Muscle of arm (tissue), 12 donors: ENCODE results near the gene CSF1R. TPM values are rescaled to one million over a fixed set of nuclear protein-coding genes. Genes with fewer than 3 reads are reported as not detected.
"Not testable (repeated sequence)": the region's sequence is repeated elsewhere in the genome, so short reads cannot be mapped to it uniquely, and the experiment has no call there.

Source experiments
- DNase-seq: peaks from one replicate; pipeline ENCODE4 v3.0.0-alpha.2; 2013
- polyA plus RNA-seq, 12 donors: library from polyadenylated mRNA; unstranded; fragments of 120-200 nt; gene quantifications; one replicate each; pipeline ENCODE4 v1.2.1, GENCODE V29; 2013; ENCODE audit not compliant: insufficient read length in 12 of 12

CSF1R gene
- polyA plus RNA-seq, 12 donors, result 17.0 to 41.1 (median 24.6) TPM; not detected in 1

GRCh38 chr5:150056075-150056443 lies 30.3 kb downstream of the CSF1R start:
- DNase-seq, result no peak

DNA sequence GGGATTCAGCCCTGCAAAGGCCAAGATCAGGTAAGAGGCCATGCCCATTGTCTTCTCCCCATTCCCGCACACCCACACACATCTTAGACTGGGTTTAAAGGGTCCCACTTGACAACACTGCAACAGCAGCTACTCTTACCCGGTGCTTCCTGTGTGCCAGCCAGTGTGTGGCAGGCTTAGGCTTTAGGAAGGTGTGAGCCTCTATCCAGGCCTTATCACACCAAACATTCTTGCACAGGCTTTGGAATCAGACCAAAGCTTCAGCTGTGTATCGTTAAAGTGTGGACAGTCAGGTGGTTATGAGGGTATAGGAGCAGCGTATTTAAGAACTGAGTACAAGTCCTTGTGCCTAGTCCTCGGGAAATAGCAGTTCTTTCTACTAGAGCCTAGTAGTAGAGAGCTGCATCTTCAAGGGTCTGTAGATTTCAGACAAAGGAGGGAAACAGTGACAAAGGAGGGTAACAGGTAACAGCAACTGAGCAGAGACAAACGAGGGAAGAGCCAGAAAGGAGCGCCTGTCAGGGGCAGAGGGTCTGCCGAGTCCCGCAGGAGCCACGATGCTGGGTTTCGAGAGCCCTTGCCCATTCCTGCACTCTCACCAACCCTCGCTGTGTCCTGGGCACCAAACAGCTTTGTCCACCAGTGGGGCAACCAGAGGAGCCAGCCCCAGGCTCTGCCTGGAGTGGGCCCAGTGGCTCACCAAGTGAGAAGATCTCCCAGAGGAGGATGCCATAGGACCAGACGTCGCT lies 30.9 kb downstream of the CSF1R start:
- no peak for DNase-seq

DNA sequence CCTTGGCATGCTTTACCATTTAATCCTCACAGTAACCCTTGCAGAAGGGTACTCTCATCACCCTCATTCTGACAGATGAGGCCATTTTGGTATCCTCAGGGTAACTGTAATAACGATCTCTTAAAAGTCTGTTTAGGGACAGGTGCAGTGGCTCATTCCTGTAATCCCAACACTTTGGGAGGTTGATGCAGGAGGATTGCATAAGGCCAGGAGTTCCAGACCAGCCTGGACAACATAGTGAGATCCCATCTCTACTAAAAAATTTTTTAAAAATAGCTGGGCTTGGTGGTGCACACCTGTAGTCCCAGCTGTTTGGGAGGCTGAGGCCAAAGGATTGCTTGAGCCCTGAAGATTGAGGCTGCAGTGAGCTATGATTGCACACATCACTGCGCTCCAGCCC lies 31.8 kb downstream of the CSF1R start:
- no peak for DNase-seq

DNA sequence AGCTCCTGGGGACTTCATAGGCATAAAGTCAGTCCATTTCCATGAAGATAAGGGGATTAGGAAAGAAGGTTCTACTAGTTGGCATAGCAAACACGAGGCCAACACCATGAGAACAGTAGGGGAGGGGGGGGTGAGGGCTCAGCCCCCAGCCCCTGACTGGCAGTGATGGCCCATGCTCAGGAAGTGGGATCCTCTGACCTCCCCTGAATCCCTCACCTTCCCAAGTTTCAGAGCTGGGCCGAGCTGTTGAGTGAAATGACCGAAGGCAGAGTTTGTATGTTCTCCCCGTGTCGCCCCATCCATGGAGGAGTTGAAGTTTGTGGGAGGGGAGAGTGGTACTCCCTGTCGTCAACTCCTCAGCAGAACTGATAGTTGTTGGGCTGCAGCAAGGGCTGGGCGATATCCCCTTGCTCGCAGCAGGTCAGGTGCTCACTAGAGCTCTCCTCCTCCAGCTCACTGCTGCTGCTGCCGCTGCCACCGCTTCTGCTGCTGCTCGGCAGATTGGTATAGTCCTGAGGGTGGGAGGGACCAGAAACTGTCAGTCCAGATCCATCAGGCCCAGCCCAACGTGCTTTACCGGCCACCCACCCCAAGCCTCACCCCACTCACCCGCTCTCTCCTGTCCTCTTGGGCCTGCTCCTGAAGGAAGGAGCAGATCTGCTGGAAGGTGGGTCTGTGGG lies 32.5 kb downstream of the CSF1R start:
- DNase-seq, result no peak

- no peak for DNase-seq
These were observed 33.2 kb downstream of the CSF1R start for GRCh38 chr5:150052956-150053712.

- DNase-seq, result no peak
These were observed 34.0 kb downstream of the CSF1R start for GRCh38 chr5:150052226-150052955.

GRCh38 chr5:150051657-150052195 lies 34.6 kb downstream of the CSF1R start:
- DNase-seq, result no peak

DNA sequence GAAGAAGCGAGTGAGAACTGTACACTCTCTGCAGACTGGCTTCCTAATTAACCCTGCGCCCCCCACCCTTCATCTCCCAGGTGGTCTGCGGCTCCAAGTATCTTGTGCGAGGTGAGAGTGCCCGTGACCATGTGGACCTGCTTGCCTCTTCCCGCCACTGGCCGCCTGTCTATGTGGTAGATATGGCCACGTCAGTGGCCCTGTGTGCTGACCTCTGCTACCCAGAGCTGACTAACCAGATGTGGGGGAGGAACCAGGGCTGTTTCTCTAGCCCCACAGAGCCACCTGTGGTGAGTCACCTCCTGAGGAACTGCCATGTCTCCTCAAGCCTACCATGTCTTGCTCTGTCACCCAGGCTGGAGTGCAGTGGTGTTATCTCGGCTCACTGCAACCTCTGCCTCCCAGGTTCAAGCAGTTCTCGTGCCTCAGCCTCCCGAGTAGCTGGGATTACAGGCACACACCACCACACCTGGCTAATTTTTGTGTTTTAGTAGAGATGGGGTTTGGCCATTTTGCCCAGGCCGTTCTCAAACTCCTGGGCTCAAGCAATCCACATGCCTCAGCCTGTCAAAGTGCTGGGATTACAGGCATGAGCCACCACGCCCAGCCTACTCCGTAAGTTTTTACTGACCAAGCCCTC lies 36.1 kb downstream of the CSF1R start:
- DNase-seq, result not testable (repeated sequence)

DNA sequence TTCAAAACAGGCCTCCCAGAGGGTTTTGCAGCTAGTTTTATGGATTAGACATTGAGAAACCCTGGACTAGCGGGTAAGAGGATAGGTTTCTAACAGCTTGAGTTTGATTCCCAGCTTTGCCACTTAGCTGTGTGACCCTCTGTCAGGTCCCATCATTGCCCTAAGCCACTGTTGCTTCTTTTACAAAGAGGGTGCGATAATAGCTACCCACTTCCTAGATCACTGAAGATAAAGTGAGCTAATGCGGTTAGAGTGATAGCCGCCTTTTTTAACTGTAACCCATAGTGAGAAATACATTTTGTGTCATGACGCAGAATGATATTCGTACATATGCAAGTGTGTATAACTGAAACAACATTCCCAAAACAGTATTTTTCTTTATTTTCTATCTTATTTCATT lies 40.3 kb downstream of the CSF1R start:
- DNase-seq, result no peak

GRCh38 chr5:150045549-150045948 lies 40.8 kb downstream of the CSF1R start:
- no peak for DNase-seq

- no peak for DNase-seq
These were observed 41.6 kb downstream of the CSF1R start for GRCh38 chr5:150044712-150045111.

GRCh38 chr5:150044329-150044681 lies 42.0 kb downstream of the CSF1R start:
- no peak for DNase-seq

GRCh38 chr5:150043657-150044328 lies 42.6 kb downstream of the CSF1R start:
- DNase-seq, result no peak

DNA sequence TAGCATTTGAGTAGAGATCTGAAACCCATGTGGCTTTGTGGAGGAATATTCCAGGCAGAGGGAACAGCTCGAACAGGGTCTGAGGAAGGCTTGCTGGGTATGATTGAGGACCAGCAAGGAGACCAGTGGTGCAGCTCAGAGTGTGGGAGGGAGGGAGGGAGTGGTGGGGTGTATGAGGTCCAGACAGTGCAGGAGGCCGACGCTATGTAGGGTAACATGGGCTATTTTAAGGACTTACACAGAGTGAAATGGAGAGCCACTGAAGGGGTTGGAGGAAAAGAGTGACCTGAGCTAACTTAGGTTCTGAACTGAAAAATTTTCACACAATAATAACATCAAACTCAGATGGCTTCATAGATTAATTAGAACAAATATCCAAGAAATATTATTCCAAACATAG lies 43.9 kb downstream of the CSF1R start:
- no peak for DNase-seq

GRCh38 chr5:150038547-150038946 lies 47.8 kb downstream of the CSF1R start:
- DNase-seq, result no peak

DNA sequence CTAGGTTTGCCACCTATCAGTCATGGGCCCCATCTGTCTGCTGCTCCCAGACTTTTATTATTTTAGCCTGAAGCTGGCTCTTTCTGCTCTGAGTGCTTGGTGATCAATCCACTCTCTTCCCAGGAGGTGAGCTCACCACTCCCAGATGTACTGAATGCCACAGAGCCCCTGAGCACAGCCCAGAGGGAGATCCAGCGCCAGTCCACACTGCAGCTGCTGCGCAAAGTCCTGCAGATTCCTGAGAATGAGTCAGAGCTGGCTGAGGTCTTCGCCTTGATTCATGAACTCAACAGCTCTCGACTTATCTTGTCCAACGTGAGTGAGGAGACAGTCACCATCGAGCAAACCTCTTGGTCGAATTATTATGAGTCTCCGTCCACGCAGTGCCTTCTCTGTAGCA lies 49.8 kb downstream of the CSF1R start:
- peak; percentile 35 for DNase-seq

DNA sequence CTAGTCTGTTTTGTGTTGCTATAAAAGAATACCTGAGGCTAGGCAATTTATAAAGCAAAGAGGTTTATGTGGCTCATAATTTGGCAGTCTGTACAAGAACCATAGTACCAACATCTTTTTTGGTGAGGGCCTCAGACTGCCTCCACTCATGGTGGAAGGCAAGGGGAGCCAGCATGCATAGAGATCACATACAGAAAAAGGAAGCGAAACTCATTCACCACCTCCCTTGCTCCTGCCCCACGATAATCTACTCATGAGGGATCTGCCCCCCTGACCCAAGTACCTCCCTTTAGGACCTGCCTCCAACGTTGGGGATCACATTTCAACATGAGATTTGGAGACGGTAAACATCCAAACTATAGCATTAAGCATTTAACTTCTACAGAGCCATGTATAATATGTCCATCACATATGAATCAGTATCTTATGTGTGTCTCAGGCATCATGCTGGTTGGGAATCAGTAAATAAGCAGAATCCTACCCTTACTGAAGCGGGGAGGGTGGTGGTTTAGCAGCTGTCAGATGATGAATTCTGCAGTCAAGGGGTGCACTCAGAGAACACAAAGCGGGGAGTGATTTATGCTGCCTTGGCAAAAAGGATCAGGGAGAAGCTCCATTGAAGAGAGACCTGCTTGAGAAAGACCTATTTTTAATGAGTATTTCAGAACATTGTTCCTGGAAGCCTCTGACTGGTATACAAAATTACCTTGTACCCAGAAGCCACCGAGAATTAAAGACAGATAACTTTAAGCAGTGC lies 51.0 kb downstream of the CSF1R start:
- no peak for DNase-seq

GRCh38 chr5:150034662-150035061 lies 51.7 kb downstream of the CSF1R start:
- peak; percentile 61 for DNase-seq

DNA sequence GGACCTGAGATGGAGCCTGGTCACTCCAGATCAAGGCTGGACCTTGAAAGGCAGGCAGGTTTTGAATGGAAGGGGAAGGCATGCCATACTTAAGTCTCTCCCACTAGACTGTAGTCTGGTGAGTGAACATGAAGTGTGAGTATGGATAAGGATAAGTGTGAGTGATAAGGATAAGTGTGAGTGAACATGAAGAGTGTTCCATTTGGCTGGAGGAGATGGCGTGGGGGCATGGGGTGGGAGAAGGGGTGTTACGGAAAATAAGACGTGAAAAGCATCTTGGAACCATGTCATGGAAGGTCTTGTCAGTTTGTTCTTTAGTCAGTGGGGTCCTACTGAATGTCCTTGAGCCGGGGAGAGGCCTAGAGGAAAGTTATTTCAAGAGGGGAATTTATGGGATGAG lies 53.0 kb downstream of the CSF1R start:
- no peak for DNase-seq

DNA sequence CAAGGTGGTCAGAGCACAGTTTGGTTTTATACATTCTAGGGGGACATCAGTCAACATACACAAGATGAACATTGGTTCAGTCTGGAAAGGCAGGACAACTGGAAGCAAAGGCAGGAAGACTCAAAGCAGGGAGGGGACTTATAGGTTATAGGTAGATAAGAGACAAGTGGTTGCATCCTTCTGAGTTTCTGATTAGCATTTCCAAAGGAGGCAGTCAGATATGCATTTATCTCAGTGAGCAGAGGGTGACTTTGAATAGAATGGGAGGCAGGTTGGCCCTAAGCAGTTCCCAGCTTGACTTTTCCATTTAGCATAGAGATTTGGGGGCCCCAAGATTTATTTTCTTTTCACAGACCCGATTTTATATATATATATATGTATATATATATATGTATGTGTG lies 58.3 kb downstream of the CSF1R start:
- DNase-seq, result not testable (repeated sequence)
